Activated T-helper 9 cell treated with anti-CD3 and anti-CD28 coated beads, Interleukin-2, amount 50 U/mL, for 16 hours (primary cell): ENCODE measurements around the gene TM4SF5.

Experiments used
- DNase-seq: peaks from one replicate; pipeline ENCODE4 v3.0.0-alpha.2; 2020; ENCODE audit warnings: low read depth

The TM4SF5 gene

GRCh38 chr17:4747847-4748246 is 23.8 kb upstream of the TM4SF5 start:
- DNase-seq = no peak

- no peak for DNase-seq
Observed at GRCh38 chr17:4748686-4749085, 23.0 kb upstream of the TM4SF5 start.

GRCh38 chr17:4750606-4751005 is 21.1 kb upstream of the TM4SF5 start:
- DNase-seq = no peak

- DNase-seq = no peak
Observed at GRCh38 chr17:4751932-4752331, 19.8 kb upstream of the TM4SF5 start.

- DNase-seq = no peak
Observed at GRCh38 chr17:4753392-4753791, 18.3 kb upstream of the TM4SF5 start.

GRCh38 chr17:4759776-4760236 is 11.9 kb upstream of the TM4SF5 start:
- no peak for DNase-seq

- DNase-seq = no peak
Observed at GRCh38 chr17:4764595-4764994, 7.1 kb upstream of the TM4SF5 start.

GRCh38 chr17:4766201-4766600 is 5.5 kb upstream of the TM4SF5 start:
- no peak for DNase-seq

GRCh38 chr17:4766723-4767122 is 5.0 kb upstream of the TM4SF5 start:
- DNase-seq = no peak

GRCh38 chr17:4768298-4768697 is 3.4 kb upstream of the TM4SF5 start:
- no peak for DNase-seq

GRCh38 chr17:4769628-4770027 is 2.1 kb upstream of the TM4SF5 start:
- DNase-seq = no peak

- DNase-seq = no peak
Observed at GRCh38 chr17:4772235-4772613, 538 bp downstream of the TM4SF5 start.

- DNase-seq = no peak
Observed at GRCh38 chr17:4777969-4778760, 6.5 kb downstream of the TM4SF5 start.

- no peak for DNase-seq
Observed at GRCh38 chr17:4780325-4780955, 8.8 kb downstream of the TM4SF5 start.

GRCh38 chr17:4782652-4783051 is 11.0 kb downstream of the TM4SF5 start:
- DNase-seq = no peak

- no peak for DNase-seq
Observed at GRCh38 chr17:4785311-4786105, 13.8 kb downstream of the TM4SF5 start.

GRCh38 chr17:4786106-4786511 is 14.4 kb downstream of the TM4SF5 start, which contains the start of gene VMO1:
VMO1 (minus strand) TSS chr17:4786364; CDS start chr17:4786352, 12 bp downstream.
- no peak for DNase-seq

GRCh38 chr17:4786516-4786915 is 14.8 kb downstream of the TM4SF5 start:
- no peak for DNase-seq

GRCh38 chr17:4788159-4788806 is 16.6 kb downstream of the TM4SF5 start:
- DNase-seq = no peak

GRCh38 chr17:4788807-4789700 is 17.4 kb downstream of the TM4SF5 start, which contains the start of gene GLTPD2:
GLTPD2 (plus strand) TSS chr17:4788964; CDS start chr17:4789012, 48 bp downstream.
- DNase-seq = no peak

GRCh38 chr17:4789701-4789950 is 17.9 kb downstream of the TM4SF5 start:
- DNase-seq = no peak
